Breast epithelium (tissue), 3 donors: ENCODE measurements around the gene FGGY.
A peak's percentile ranks its signal among the peaks of the same experiment; 100 is the strongest.

Source experiments
- POLR2A ChIP-seq: fragments of 450-650 bp; IDR thresholded peaks from one replicate; pipeline ENCODE4 v1.6.1; 2016; ENCODE audit warnings: antibody characterized with exemption, mild to moderate bottlenecking, moderate library complexity
- POLR2AphosphoS5 ChIP-seq, 3 donors: sonication (generic); formaldehyde crosslinking; IDR thresholded peaks; one replicate each; pipeline ENCODE4 v1.6.1; 2017; ENCODE audit warnings: antibody characterized with exemption in 3 of 3
- TF ChIP-seq, protein P1 (sequence below), 3 donors: fragments of 450-650 bp; IDR thresholded peaks; one replicate each; pipeline ENCODE4 v1.5.1; 2016 to 2017; ENCODE audit warnings: antibody characterized with exemption in 3 of 3, mild to moderate bottlenecking in 3 of 3, moderate library complexity in 3 of 3

DNA sequence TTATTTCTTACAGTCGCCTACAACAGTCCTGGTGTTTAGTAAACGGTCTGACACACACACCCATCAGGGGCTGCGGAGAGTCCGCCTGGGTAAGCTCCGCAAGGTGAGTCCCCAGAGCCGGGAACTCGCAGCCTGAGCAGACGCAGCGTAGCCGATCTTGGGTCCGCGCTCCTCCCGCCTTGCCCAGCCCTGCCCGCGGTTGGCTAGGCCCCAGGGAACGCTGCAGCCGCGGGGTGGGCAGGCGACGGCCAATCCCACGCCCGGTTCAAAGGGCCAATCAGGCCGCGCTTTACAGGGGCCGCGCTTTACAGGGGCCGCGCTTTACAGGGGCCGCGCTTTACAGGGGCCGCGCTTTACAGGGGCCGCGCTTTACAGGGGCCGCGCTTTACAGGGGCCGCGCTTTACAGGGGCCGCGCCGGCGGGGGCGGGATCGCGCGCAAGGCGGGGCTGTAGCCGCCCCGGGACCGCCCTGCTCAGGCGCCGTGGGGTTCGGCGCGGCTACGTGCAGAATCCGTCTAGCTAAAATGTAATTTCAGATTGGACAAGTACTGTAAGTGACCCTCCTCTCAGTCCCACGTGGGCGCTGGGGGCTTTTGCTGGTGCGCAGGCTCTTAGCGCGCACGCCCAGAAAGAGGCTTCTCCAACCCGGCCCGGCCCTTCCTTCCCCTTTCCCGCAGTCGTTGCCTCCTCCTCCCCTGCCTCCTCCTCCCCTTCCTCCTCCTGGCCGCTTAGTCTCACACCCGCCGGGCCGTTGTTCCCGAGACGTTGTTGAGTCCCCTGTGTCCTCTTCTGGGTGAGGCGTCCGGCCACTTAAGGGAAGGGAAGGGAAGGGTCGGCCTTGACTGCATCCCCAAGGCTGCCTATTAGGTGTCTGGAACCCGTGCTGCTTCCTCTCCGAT, at the start of gene FGGY:
- TF ChIP-seq, protein P1, sequence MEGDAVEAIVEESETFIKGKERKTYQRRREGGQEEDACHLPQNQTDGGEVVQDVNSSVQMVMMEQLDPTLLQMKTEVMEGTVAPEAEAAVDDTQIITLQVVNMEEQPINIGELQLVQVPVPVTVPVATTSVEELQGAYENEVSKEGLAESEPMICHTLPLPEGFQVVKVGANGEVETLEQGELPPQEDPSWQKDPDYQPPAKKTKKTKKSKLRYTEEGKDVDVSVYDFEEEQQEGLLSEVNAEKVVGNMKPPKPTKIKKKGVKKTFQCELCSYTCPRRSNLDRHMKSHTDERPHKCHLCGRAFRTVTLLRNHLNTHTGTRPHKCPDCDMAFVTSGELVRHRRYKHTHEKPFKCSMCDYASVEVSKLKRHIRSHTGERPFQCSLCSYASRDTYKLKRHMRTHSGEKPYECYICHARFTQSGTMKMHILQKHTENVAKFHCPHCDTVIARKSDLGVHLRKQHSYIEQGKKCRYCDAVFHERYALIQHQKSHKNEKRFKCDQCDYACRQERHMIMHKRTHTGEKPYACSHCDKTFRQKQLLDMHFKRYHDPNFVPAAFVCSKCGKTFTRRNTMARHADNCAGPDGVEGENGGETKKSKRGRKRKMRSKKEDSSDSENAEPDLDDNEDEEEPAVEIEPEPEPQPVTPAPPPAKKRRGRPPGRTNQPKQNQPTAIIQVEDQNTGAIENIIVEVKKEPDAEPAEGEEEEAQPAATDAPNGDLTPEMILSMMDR (IDR thresholded peaks at IDR 0.05): no peak
- peak; percentile 81 for TF ChIP-seq POLR2A
- peak; percentile 93 to 94 (median 93) for TF ChIP-seq POLR2AphosphoS5 (IDR thresholded peaks at IDR 0.05)
